Gastrocnemius medialis (tissue), 4 donors: ENCODE measurements around the gene FRMD4B.

ENCODE experiments used
- CTCF ChIP-seq, 5 experiments: fragments of 450-650 bp in 3 of 5; fragments of 200-600 bp in 2 of 5; sonication (generic) in 2 of 5; IDR thresholded peaks in 4 of 5; conservative IDR thresholded peaks in 1 of 5; 1 replicate in 4 of 5; 2 replicates in 1 of 5; pipeline ENCODE4 v1.5.1; 2016 to 2019; ENCODE audit warnings: antibody characterized with exemption in 5 of 5, mild to moderate bottlenecking in 3 of 5, moderate library complexity in 3 of 5
- POLR2A ChIP-seq, 2 donors: fragments of 450-650 bp; IDR thresholded peaks; one replicate each; pipeline ENCODE4 v1.6.1; 2017; ENCODE audit warnings: antibody characterized with exemption in 2 of 2, mild to moderate bottlenecking in 2 of 2, moderate library complexity in 2 of 2

GRCh38 chr3:69339760-69340159 is 46.1 kb downstream of the FRMD4B start:
- no peak for TF ChIP-seq CTCF (IDR thresholded peaks at IDR 0.05 in 4 of 5, conservative IDR thresholded peaks at IDR 0.05 in 1 of 5)
- no peak for TF ChIP-seq POLR2A (IDR thresholded peaks at IDR 0.05)
